ENCODE measurements around the gene FAM151A. TPM values are rescaled to one million over a fixed set of nuclear protein-coding genes. Genes with fewer than 3 reads are reported as not detected.

FAM151A gene
- total and polyA plus RNA-seq, 2 experiments from 2014 or later: 9.8 to 13.5 TPM

- DNase-seq (ENCODE audit: low spot score): no peak
- WGBS (ENCODE audit: low lambda C conversion rate, missing lambda C conversion rate): 95% methylated on average over 13 of the region's 13 CpGs
- H3K4me2 ChIP-seq: no peak overlapping the region
- no peaks in the 10 kb centered on the region for H3K36me3 ChIP-seq (replicated peaks; ENCODE audit: insufficient read depth, low read depth)
- no peak overlapping the region for H3K4me3 ChIP-seq
- no peak overlapping the region for H3K27ac ChIP-seq
- H3K4me1 ChIP-seq (ENCODE audit: insufficient read depth): no peaks in the 10 kb centered on the region
- TF ChIP-seq EZH2phosphoT487 (IDR thresholded peaks at IDR 0.05; ENCODE audit: low read depth, severe bottlenecking, unreplicated experiment) (no peak), CTCF (IDR thresholded peaks at IDR 0.05; ENCODE audit: poor library complexity) (no peak), EZH2 (IDR thresholded peaks at IDR 0.05; ENCODE audit: borderline replicate concordance) (no peak)
- H4K20me1 ChIP-seq (ENCODE audit: insufficient read depth, poor library complexity, severe bottlenecking): no peaks in the 10 kb centered on the region
- H2AFZ ChIP-seq: no peak overlapping the region
- no peaks in the 10 kb centered on the region for H3K9me3 ChIP-seq (ENCODE audit: low read depth)
- no peaks in the 10 kb centered on the region for H3K79me2 ChIP-seq
- H3K9me2 ChIP-seq (replicated peaks; ENCODE audit: insufficient read depth): no peaks in the 10 kb centered on the region
- no peaks in the 10 kb centered on the region for H3K27me3 ChIP-seq
Observed at GRCh38 chr1:54606990-54607325, 16.4 kb downstream of the FAM151A start.

GRCh38 chr1:54606096-54606989 is 17.0 kb downstream of the FAM151A start:
- no peaks in the 10 kb centered on the region for H3K79me2 ChIP-seq
- H3K4me2 ChIP-seq: no peak overlapping the region
- H3K27ac ChIP-seq: no peak overlapping the region
- H3K9me2 ChIP-seq (replicated peaks; ENCODE audit: insufficient read depth): no peaks in the 10 kb centered on the region
- H3K9me3 ChIP-seq (ENCODE audit: low read depth): no peaks in the 10 kb centered on the region
- no peaks in the 10 kb centered on the region for H4K20me1 ChIP-seq (ENCODE audit: insufficient read depth, poor library complexity, severe bottlenecking)
- WGBS (ENCODE audit: low lambda C conversion rate, missing lambda C conversion rate): 90% methylated on average over 8 of the region's 9 CpGs
- H3K27me3 ChIP-seq: no peaks in the 10 kb centered on the region
- H2AFZ ChIP-seq: no peak overlapping the region
- TF ChIP-seq EZH2 (IDR thresholded peaks at IDR 0.05; ENCODE audit: borderline replicate concordance) (no peak), EZH2phosphoT487 (IDR thresholded peaks at IDR 0.05; ENCODE audit: low read depth, severe bottlenecking, unreplicated experiment) (no peak), CTCF (IDR thresholded peaks at IDR 0.05; ENCODE audit: poor library complexity) (no peak)
- H3K4me3 ChIP-seq: no peak overlapping the region
- no peaks in the 10 kb centered on the region for H3K4me1 ChIP-seq (ENCODE audit: insufficient read depth)
- no peak for DNase-seq (ENCODE audit: low spot score)
- no peaks in the 10 kb centered on the region for H3K36me3 ChIP-seq (replicated peaks; ENCODE audit: insufficient read depth, low read depth)

GRCh38 chr1:54604572-54605370 is 18.6 kb downstream of the FAM151A start:
- DNase-seq (ENCODE audit: low spot score): no peak
- TF ChIP-seq EZH2 (IDR thresholded peaks at IDR 0.05; ENCODE audit: borderline replicate concordance) (no peak), EZH2phosphoT487 (IDR thresholded peaks at IDR 0.05; ENCODE audit: low read depth, severe bottlenecking, unreplicated experiment) (no peak), CTCF (IDR thresholded peaks at IDR 0.05; ENCODE audit: poor library complexity) (no peak)
- H3K9me3 ChIP-seq (ENCODE audit: low read depth): no peaks in the 10 kb centered on the region
- no peaks in the 10 kb centered on the region for H3K4me1 ChIP-seq (ENCODE audit: insufficient read depth)
- H3K27me3 ChIP-seq: no peaks in the 10 kb centered on the region
- H3K4me2 ChIP-seq: no peak overlapping the region
- whole genome bisulfite sequencing (ENCODE audit: low lambda C conversion rate, missing lambda C conversion rate): 94% methylated on average over 13 of the region's 13 CpGs
- H3K4me3 ChIP-seq: no peak overlapping the region
- no peaks in the 10 kb centered on the region for H4K20me1 ChIP-seq (ENCODE audit: insufficient read depth, poor library complexity, severe bottlenecking)
- H2AFZ ChIP-seq: no peak overlapping the region
- H3K9me2 ChIP-seq (replicated peaks; ENCODE audit: insufficient read depth): no peaks in the 10 kb centered on the region
- no peaks in the 10 kb centered on the region for H3K79me2 ChIP-seq
- H3K36me3 ChIP-seq (replicated peaks; ENCODE audit: insufficient read depth, low read depth): no peaks in the 10 kb centered on the region
- H3K27ac ChIP-seq: no peak overlapping the region
